H1 (cell line): ENCODE measurements around the gene CAPN10. TPM values are rescaled to one million over a fixed set of nuclear protein-coding genes. Genes with fewer than 3 reads are reported as not detected.

ENCODE experiments used
- BACH1 ChIP-seq: IDR thresholded peaks from 2 replicates; pipeline ENCODE4 v1.6.1; 2012; ENCODE audit warnings: low read length, improper control_type of control experiment
- CHD1 ChIP-seq: IDR thresholded peaks from 2 replicates; pipeline ENCODE4 v1.6.1; 2012; ENCODE audit warnings: low read depth, low read length, improper control_type of control experiment
- polyA plus RNA-seq, 7 experiments: library from polyadenylated mRNA; depleted of rRNA in 3 of 7; stranded (reverse) in 5 of 7; unstranded in 2 of 7; fragments of >200 nt in 5 of 7; fragments of 200-250 nt in 2 of 7; gene quantifications; 1 replicate in 5 of 7; 2 replicates in 1 of 7; 4 replicates in 1 of 7; pipeline versions ENCODE4 v1.2.1 to v1.2.3, GENCODE V29; 2011 to 2013; ENCODE audit warnings: missing spikeins in 2 of 7, mixed read lengths in 2 of 7
- total RNA-seq: library from RNA; stranded (reverse); fragmentation: NEBNext Ultra II Directional; extraction: Animal tissue kit (Norgen Biotek cat#: 25700); gene quantifications from 2 replicates; pipeline ENCODE4 v1.2.1, GENCODE V29; 2021
- TF ChIP-seq, protein P1 (sequence below): fragments of 300-600 bp; sonication (generic); IDR thresholded peaks from 2 replicates; pipeline ENCODE4 v1.7.1; 2012; ENCODE audit warnings: low read length, moderate library complexity, mild to moderate bottlenecking, inconsistent platforms; ENCODE audit not compliant: insufficient replicate concordance

The CAPN10 gene
- total and polyA plus RNA-seq, 2 of the 8 experiments (the other 6 are each of a cell fraction or from before 2014, with no cell fraction given) = 30.7 to 39.8 TPM

DNA sequence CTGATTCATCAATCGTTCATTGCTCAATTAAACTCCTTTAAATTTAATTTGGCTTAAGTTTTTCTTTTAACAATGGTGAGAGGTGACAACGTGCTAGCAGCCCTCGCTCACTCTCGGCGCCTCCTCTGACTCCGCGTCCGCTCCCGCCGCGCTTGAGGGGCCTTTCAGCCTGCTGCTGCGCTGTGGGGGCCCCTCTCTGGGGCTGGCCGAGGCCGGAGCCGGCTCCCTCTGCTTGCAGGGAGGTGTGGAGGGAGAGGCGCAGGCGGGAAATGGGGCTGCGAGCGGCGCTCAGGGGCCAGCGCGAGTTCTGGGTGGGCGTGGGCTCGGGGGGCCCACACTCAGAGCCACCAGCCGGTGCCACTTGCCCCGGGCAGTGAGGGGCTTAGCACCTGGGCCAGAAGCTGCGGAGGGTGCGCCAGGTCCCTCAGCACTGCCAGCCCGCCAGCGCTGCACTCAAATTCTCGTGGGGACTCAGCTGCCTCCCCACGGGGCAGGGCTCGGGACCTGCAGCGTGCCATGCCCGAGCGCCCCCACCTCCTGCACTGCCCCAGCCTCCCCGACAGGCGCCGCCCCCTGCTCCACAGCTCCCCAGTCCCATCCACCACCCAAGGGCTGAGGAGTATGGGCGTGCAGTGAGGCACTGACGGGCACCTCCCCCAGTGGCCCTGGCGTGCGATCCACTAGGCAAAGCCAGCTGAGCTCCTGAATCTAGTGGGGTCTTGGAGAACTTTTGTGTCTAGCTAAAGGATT, 48.3 kb upstream of the CAPN10 start (continued):
- TF ChIP-seq, protein P1, sequence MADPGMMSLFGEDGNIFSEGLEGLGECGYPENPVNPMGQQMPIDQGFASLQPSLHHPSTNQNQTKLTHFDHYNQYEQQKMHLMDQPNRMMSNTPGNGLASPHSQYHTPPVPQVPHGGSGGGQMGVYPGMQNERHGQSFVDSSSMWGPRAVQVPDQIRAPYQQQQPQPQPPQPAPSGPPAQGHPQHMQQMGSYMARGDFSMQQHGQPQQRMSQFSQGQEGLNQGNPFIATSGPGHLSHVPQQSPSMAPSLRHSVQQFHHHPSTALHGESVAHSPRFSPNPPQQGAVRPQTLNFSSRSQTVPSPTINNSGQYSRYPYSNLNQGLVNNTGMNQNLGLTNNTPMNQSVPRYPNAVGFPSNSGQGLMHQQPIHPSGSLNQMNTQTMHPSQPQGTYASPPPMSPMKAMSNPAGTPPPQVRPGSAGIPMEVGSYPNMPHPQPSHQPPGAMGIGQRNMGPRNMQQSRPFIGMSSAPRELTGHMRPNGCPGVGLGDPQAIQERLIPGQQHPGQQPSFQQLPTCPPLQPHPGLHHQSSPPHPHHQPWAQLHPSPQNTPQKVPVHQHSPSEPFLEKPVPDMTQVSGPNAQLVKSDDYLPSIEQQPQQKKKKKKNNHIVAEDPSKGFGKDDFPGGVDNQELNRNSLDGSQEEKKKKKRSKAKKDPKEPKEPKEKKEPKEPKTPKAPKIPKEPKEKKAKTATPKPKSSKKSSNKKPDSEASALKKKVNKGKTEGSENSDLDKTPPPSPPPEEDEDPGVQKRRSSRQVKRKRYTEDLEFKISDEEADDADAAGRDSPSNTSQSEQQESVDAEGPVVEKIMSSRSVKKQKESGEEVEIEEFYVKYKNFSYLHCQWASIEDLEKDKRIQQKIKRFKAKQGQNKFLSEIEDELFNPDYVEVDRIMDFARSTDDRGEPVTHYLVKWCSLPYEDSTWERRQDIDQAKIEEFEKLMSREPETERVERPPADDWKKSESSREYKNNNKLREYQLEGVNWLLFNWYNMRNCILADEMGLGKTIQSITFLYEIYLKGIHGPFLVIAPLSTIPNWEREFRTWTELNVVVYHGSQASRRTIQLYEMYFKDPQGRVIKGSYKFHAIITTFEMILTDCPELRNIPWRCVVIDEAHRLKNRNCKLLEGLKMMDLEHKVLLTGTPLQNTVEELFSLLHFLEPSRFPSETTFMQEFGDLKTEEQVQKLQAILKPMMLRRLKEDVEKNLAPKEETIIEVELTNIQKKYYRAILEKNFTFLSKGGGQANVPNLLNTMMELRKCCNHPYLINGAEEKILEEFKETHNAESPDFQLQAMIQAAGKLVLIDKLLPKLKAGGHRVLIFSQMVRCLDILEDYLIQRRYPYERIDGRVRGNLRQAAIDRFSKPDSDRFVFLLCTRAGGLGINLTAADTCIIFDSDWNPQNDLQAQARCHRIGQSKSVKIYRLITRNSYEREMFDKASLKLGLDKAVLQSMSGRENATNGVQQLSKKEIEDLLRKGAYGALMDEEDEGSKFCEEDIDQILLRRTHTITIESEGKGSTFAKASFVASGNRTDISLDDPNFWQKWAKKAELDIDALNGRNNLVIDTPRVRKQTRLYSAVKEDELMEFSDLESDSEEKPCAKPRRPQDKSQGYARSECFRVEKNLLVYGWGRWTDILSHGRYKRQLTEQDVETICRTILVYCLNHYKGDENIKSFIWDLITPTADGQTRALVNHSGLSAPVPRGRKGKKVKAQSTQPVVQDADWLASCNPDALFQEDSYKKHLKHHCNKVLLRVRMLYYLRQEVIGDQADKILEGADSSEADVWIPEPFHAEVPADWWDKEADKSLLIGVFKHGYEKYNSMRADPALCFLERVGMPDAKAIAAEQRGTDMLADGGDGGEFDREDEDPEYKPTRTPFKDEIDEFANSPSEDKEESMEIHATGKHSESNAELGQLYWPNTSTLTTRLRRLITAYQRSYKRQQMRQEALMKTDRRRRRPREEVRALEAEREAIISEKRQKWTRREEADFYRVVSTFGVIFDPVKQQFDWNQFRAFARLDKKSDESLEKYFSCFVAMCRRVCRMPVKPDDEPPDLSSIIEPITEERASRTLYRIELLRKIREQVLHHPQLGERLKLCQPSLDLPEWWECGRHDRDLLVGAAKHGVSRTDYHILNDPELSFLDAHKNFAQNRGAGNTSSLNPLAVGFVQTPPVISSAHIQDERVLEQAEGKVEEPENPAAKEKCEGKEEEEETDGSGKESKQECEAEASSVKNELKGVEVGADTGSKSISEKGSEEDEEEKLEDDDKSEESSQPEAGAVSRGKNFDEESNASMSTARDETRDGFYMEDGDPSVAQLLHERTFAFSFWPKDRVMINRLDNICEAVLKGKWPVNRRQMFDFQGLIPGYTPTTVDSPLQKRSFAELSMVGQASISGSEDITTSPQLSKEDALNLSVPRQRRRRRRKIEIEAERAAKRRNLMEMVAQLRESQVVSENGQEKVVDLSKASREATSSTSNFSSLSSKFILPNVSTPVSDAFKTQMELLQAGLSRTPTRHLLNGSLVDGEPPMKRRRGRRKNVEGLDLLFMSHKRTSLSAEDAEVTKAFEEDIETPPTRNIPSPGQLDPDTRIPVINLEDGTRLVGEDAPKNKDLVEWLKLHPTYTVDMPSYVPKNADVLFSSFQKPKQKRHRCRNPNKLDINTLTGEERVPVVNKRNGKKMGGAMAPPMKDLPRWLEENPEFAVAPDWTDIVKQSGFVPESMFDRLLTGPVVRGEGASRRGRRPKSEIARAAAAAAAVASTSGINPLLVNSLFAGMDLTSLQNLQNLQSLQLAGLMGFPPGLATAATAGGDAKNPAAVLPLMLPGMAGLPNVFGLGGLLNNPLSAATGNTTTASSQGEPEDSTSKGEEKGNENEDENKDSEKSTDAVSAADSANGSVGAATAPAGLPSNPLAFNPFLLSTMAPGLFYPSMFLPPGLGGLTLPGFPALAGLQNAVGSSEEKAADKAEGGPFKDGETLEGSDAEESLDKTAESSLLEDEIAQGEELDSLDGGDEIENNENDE = no peak
- no peak for TF ChIP-seq CHD1
- no peak for TF ChIP-seq BACH1
